Osteoblast (primary cell): ENCODE measurements around the gene GNAZ. TPM values are rescaled to one million over a fixed set of nuclear protein-coding genes. Genes with fewer than 3 reads are reported as not detected.
"Not testable (repeated sequence)": the region's sequence is repeated elsewhere in the genome, so short reads cannot be mapped to it uniquely, and the experiment has no call there.

Source experiments
- DNase-seq: peaks from one replicate; pipeline ENCODE4 v3.0.0; 2011; ENCODE audit warnings: low spot score, mixed read lengths; ENCODE audit not compliant: insufficient read length; ENCODE audit errors: missing footprints
- H2AFZ ChIP-seq: 2 replicates; pipeline ENCODE4 v1.6.0; 2011; ENCODE audit warnings: mild to moderate bottlenecking, low read length
- H3K27ac ChIP-seq: 2 replicates; pipeline ENCODE4 v1.5.1; 2011; ENCODE audit warnings: mild to moderate bottlenecking, low read depth, low read length, moderate library complexity
- H3K27me3 ChIP-seq: 2 replicates; pipeline ENCODE4 v1.6.0; 2012; ENCODE audit warnings: mild to moderate bottlenecking, control low read depth, inconsistent platforms, low read length, moderate library complexity; ENCODE audit not compliant: insufficient read depth
- H3K36me3 ChIP-seq: 2 replicates; pipeline ENCODE4 v1.5.1; 2011; ENCODE audit warnings: mild to moderate bottlenecking, low read length, control low read depth, moderate library complexity; ENCODE audit not compliant: insufficient read depth
- H3K4me1 ChIP-seq: 2 replicates; pipeline ENCODE4 v1.5.1; 2011; ENCODE audit warnings: mild to moderate bottlenecking, low read length, control low read depth, moderate library complexity; ENCODE audit not compliant: insufficient read depth
- H3K4me2 ChIP-seq: 2 replicates; pipeline ENCODE4 v1.6.0; 2011; ENCODE audit warnings: mild to moderate bottlenecking, low read length; ENCODE audit not compliant: insufficient read depth
- H3K4me3 ChIP-seq: fragments of 200-600 bp; sonication (generic); 3 replicates; pipeline ENCODE4 v1.5.1; 2012; ENCODE audit warnings: mild to moderate bottlenecking, low read length, inconsistent platforms; ENCODE audit not compliant: insufficient read depth
- H3K79me2 ChIP-seq: 2 replicates; pipeline ENCODE4 v1.6.0; 2012; ENCODE audit warnings: mild to moderate bottlenecking, low read length, control low read depth, inconsistent platforms; ENCODE audit not compliant: insufficient read depth
- H3K9me3 ChIP-seq: 2 replicates; pipeline ENCODE4 v1.5.1; 2011; ENCODE audit warnings: low read depth, low read length, control low read depth
- H4K20me1 ChIP-seq: 2 replicates; pipeline ENCODE4 v1.6.0; 2012; ENCODE audit warnings: mild to moderate bottlenecking, low read length, control low read depth; ENCODE audit not compliant: insufficient read depth
- total RNA-seq: library from RNA; depleted of rRNA; stranded (reverse); fragments of >200 nt; gene quantifications from 2 replicates; pipeline ENCODE4 v1.2.3, GENCODE V29; 2012
- TF ChIP-seq, protein P1 (sequence below): IDR thresholded peaks from 2 replicates; pipeline ENCODE4 v1.5.1; 2011; ENCODE audit warnings: mild to moderate bottlenecking, low read depth, low read length, moderate library complexity; ENCODE audit errors: extremely low read depth

GNAZ gene
- total RNA-seq, 1 donor, result 0.72 TPM

GRCh38 chr22:23026777-23027176 is 43.5 kb upstream of the GNAZ start:
- Histone ChIP-seq H3K27me3 (peaks cover 3% of the 10 kb centered on the region), H3K4me1 (no peaks in the 10 kb centered on the region), H2AFZ (no peak overlapping the region), H3K79me2 (no peaks in the 10 kb centered on the region), H3K9me3 (no peaks in the 10 kb centered on the region), H4K20me1 (no peaks in the 10 kb centered on the region), H3K27ac (no peak overlapping the region), H3K4me2 (no peak overlapping the region), H3K4me3 (no peak overlapping the region), H3K36me3 (no peaks in the 10 kb centered on the region)
- TF ChIP-seq, protein P1, sequence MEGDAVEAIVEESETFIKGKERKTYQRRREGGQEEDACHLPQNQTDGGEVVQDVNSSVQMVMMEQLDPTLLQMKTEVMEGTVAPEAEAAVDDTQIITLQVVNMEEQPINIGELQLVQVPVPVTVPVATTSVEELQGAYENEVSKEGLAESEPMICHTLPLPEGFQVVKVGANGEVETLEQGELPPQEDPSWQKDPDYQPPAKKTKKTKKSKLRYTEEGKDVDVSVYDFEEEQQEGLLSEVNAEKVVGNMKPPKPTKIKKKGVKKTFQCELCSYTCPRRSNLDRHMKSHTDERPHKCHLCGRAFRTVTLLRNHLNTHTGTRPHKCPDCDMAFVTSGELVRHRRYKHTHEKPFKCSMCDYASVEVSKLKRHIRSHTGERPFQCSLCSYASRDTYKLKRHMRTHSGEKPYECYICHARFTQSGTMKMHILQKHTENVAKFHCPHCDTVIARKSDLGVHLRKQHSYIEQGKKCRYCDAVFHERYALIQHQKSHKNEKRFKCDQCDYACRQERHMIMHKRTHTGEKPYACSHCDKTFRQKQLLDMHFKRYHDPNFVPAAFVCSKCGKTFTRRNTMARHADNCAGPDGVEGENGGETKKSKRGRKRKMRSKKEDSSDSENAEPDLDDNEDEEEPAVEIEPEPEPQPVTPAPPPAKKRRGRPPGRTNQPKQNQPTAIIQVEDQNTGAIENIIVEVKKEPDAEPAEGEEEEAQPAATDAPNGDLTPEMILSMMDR, result no peak
- DNase-seq, result no peak

DNA sequence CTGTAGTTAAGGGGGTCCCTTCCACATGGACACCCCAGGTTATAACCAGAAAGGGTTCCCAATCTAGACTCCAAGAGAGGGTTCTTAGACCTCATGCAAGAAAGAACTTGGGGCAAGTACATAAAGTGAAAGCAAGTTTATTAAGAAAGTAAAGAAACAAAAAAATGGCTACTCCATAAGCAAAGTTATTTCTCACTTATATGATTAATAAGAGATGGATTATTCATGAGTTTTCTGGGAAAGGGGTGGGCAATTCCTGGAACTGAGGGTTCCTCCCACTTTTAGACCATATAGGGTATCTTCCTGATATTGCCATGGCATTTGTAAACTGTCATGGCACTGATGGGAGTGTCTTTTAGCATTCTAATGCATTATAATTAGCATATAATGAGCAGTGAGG is 42.5 kb upstream of the GNAZ start:
- H3K27ac ChIP-seq, DNase-seq, H4K20me1 ChIP-seq, H3K27me3 ChIP-seq, H3K9me3 ChIP-seq, H2AFZ ChIP-seq, H3K4me3 ChIP-seq, H3K4me2 ChIP-seq, H3K79me2 ChIP-seq, H3K4me1 ChIP-seq, H3K36me3 ChIP-seq: not testable (repeated sequence)

GRCh38 chr22:23029521-23030228 is 40.6 kb upstream of the GNAZ start:
- peaks cover 3% of the 10 kb centered on the region for H3K27me3 ChIP-seq
- no peak overlapping the region for H3K4me3 ChIP-seq
- no peak overlapping the region for H3K27ac ChIP-seq
- TF ChIP-seq, protein P1, result no peak
- no peaks in the 10 kb centered on the region for H3K4me1 ChIP-seq
- H3K9me3 ChIP-seq, result no peaks in the 10 kb centered on the region
- no peaks in the 10 kb centered on the region for H4K20me1 ChIP-seq
- no peak overlapping the region for H3K4me2 ChIP-seq
- H3K36me3 ChIP-seq, result no peaks in the 10 kb centered on the region
- no peaks in the 10 kb centered on the region for H3K79me2 ChIP-seq
- H2AFZ ChIP-seq, result no peak overlapping the region
- no peak for DNase-seq

DNA sequence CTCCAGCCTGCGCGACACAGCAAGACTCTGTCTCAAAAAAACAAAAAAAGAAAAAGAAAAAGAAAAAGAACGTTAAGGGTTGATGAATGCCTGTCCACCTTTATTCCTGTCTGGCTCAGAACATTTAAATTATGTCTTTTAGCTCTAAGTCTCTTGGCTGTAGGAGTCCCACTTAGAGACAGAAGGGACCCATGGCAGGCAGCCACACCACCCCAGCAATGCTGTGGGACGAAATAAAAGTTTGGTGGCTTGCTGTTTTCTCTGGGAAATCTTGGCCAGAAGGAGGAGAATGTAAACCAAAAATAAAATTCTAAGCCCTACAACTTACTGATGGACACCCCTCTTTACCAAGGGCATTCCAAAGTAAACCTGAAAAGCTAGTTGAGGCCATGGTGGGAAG is 38.9 kb upstream of the GNAZ start:
- H4K20me1 ChIP-seq, result no peaks in the 10 kb centered on the region
- H3K27me3 ChIP-seq, result peaks cover 3% of the 10 kb centered on the region
- no peak overlapping the region for H2AFZ ChIP-seq
- no peak overlapping the region for H3K4me3 ChIP-seq
- H3K4me2 ChIP-seq, result no peak overlapping the region
- no peaks in the 10 kb centered on the region for H3K4me1 ChIP-seq
- no peak overlapping the region for H3K27ac ChIP-seq
- no peaks in the 10 kb centered on the region for H3K36me3 ChIP-seq
- TF ChIP-seq, protein P1, result no peak
- no peaks in the 10 kb centered on the region for H3K79me2 ChIP-seq
- no peaks in the 10 kb centered on the region for H3K9me3 ChIP-seq
- DNase-seq, result no peak
